Measurements from ENCODE around the gene HRH1. TPM values are rescaled to one million over a fixed set of nuclear protein-coding genes. Genes with fewer than 3 reads are reported as not detected.

HRH1 gene
- total RNA-seq, 1 donor from 2014 or later = 0.31 TPM

- Mint-ChIP-seq H3K9me3 (peaks cover 3% of the 10 kb centered on the region), H3K27me3 (ENCODE audit: low read depth) (peaks cover 6% of the 10 kb centered on the region), H3K4me3 (no peak overlapping the region), H3K36me3 (no peaks in the 10 kb centered on the region), H3K4me1 (peaks cover 10% of the 10 kb centered on the region), H3K27ac (no peak overlapping the region)
- TF ChIP-seq CTCF (IDR thresholded peaks at IDR 0.05; ENCODE audit: unreplicated experiment) = no peak
- DNase-seq (ENCODE audit: low spot score in 2 of 2, unreplicated experiment in 2 of 2) = no peak
These were observed 30.9 kb downstream of the HRH1 start for GRCh38 chr3:11185144-11185543.

GRCh38 chr3:11185564-11186317 is 31.4 kb downstream of the HRH1 start:
- no peak overlapping the region for H3K4me3 Mint-ChIP-seq
- no peak for DNase-seq (ENCODE audit: low spot score in 2 of 2, unreplicated experiment in 2 of 2)
- no peak for TF ChIP-seq CTCF (IDR thresholded peaks at IDR 0.05; ENCODE audit: unreplicated experiment)
- no peaks in the 10 kb centered on the region for H3K9me3 Mint-ChIP-seq
- H3K27ac Mint-ChIP-seq = no peak overlapping the region
- peaks cover 6% of the 10 kb centered on the region for H3K27me3 Mint-ChIP-seq (ENCODE audit: low read depth)
- peaks cover 10% of the 10 kb centered on the region for H3K4me1 Mint-ChIP-seq
- H3K36me3 Mint-ChIP-seq = no peaks in the 10 kb centered on the region

GRCh38 chr3:11186318-11186692 is 32.0 kb downstream of the HRH1 start:
- no peaks in the 10 kb centered on the region for H3K9me3 Mint-ChIP-seq
- no peak overlapping the region for H3K4me3 Mint-ChIP-seq
- DNase-seq (ENCODE audit: low spot score in 2 of 2, unreplicated experiment in 2 of 2) = no peak
- peak overlapping the region; percentile 10 for H3K27ac Mint-ChIP-seq
- H3K36me3 Mint-ChIP-seq = no peaks in the 10 kb centered on the region
- no peak for TF ChIP-seq CTCF (IDR thresholded peaks at IDR 0.05; ENCODE audit: unreplicated experiment)
- peaks cover 10% of the 10 kb centered on the region for H3K4me1 Mint-ChIP-seq
- H3K27me3 Mint-ChIP-seq (ENCODE audit: low read depth) = peaks cover 8% of the 10 kb centered on the region

- Mint-ChIP-seq H3K4me3 (no peak overlapping the region), H3K36me3 (no peaks in the 10 kb centered on the region), H3K27me3 (ENCODE audit: low read depth) (peaks cover 8% of the 10 kb centered on the region), H3K4me1 (peaks cover 10% of the 10 kb centered on the region), H3K9me3 (no peaks in the 10 kb centered on the region), H3K27ac (peak overlapping the region; percentile 10)
- TF ChIP-seq CTCF (IDR thresholded peaks at IDR 0.05; ENCODE audit: unreplicated experiment) = no peak
- DNase-seq (ENCODE audit: low spot score in 2 of 2, unreplicated experiment in 2 of 2) = no peak
These were observed 32.5 kb downstream of the HRH1 start for GRCh38 chr3:11186771-11187191.

GRCh38 chr3:11187681-11188080 is 33.4 kb downstream of the HRH1 start:
- Mint-ChIP-seq H3K9me3 (peaks cover 3% of the 10 kb centered on the region), H3K27me3 (ENCODE audit: low read depth) (peaks cover 8% of the 10 kb centered on the region), H3K4me3 (no peak overlapping the region), H3K27ac (no peak overlapping the region), H3K36me3 (no peaks in the 10 kb centered on the region), H3K4me1 (peaks cover 10% of the 10 kb centered on the region)
- TF ChIP-seq CTCF (IDR thresholded peaks at IDR 0.05; ENCODE audit: unreplicated experiment) = no peak
- no peak for DNase-seq (ENCODE audit: low spot score in 2 of 2, unreplicated experiment in 2 of 2)

Measured in mesothelial cell of epicardium (in vitro differentiated cells).